Neural cell (in vitro differentiated cells): ENCODE measurements around the gene DAP. TPM values are rescaled to one million over a fixed set of nuclear protein-coding genes. Genes with fewer than 3 reads are reported as not detected.
A peak's percentile ranks its signal among the peaks of the same experiment; 100 is the strongest.

Experiments
- H2AFZ ChIP-seq: fragments of 200-600, 300-800 bp; sonication (generic), shearing (Covaris generic); 2 replicates; pipeline ENCODE4 v1.6.0; 2014; ENCODE audit warnings: low read depth, mild to moderate bottlenecking, antibody characterized with exemption, low read length, moderate library complexity
- H3F3A ChIP-seq: fragments of 200-600 bp; shearing (Covaris generic); 2 replicates; pipeline ENCODE4 v1.6.1; 2016; ENCODE audit warnings: mild to moderate bottlenecking, moderate library complexity, mixed read lengths, antibody characterized with exemption, low read length; ENCODE audit not compliant: insufficient read depth, poor library complexity, severe bottlenecking
- H3K27ac ChIP-seq: fragments of 200-600, 300-800 bp; sonication (generic), shearing (Covaris generic); 2 replicates; pipeline ENCODE4 v1.5.1; 2014; ENCODE audit warnings: mild to moderate bottlenecking, low read length, moderate library complexity
- H3K27me3 ChIP-seq: fragments of 300-800, 200-600 bp; sonication (generic), shearing (Covaris generic); 2 replicates; pipeline ENCODE4 v1.6.0; 2014; ENCODE audit warnings: mild to moderate bottlenecking, low read depth, low read length, moderate library complexity; ENCODE audit not compliant: insufficient read depth
- H3K36me3 ChIP-seq: fragments of 300-800, 200-600 bp; sonication (generic), shearing (Covaris generic); 2 replicates; pipeline ENCODE4 v1.5.1; 2014; ENCODE audit warnings: mild to moderate bottlenecking, antibody characterized with exemption, low read length, moderate library complexity; ENCODE audit not compliant: insufficient read depth
- H3K4me2 ChIP-seq: fragments of 300-800, 200-600 bp; sonication (generic), shearing (Covaris generic); 2 replicates; pipeline ENCODE4 v1.6.0; 2014; ENCODE audit warnings: mild to moderate bottlenecking, low read length
- H3K4me3 ChIP-seq: fragments of 300-800, 200-600 bp; sonication (generic), shearing (Covaris generic); 2 replicates; pipeline ENCODE4 v1.5.1; 2014; ENCODE audit warnings: mild to moderate bottlenecking, low read length, moderate library complexity
- H3K79me2 ChIP-seq: fragments of 200-600 bp; shearing (Covaris generic); replicated peaks from 2 replicates; pipeline ENCODE4 v1.6.0; 2014; ENCODE audit warnings: mild to moderate bottlenecking, low read length, moderate library complexity; ENCODE audit not compliant: insufficient read depth
- H3K9ac ChIP-seq: fragments of 300-800, 200-600 bp; sonication (generic), shearing (Covaris generic); 2 replicates; pipeline ENCODE4 v1.6.1; 2016; ENCODE audit warnings: mild to moderate bottlenecking, low read length, mixed read lengths
- H3K9me2 ChIP-seq: fragments of 200-600 bp; shearing (Covaris generic); 2 replicates; pipeline ENCODE4 v1.6.1; 2016; ENCODE audit warnings: mild to moderate bottlenecking, low read length, mixed read lengths; ENCODE audit not compliant: insufficient read depth
- H3K9me3 ChIP-seq: fragments of 200-600, 300-800 bp; sonication (generic), shearing (Covaris generic); 2 replicates; pipeline ENCODE4 v1.6.1; 2016; ENCODE audit warnings: mild to moderate bottlenecking, mixed run types, low read length, moderate library complexity, mixed read lengths
- H4K20me1 ChIP-seq: fragments of 200-600 bp; shearing (Covaris generic); 2 replicates; pipeline ENCODE4 v1.6.1; 2016; ENCODE audit warnings: mild to moderate bottlenecking, mixed run types; ENCODE audit not compliant: insufficient read depth
- EZH2 ChIP-seq: fragments of 200-600, 300-800 bp; shearing (Covaris generic), sonication (generic); IDR thresholded peaks from 2 replicates; pipeline ENCODE4 v1.6.1; 2014; ENCODE audit warnings: antibody characterized with exemption, low read length, borderline replicate concordance, mild to moderate bottlenecking; ENCODE audit not compliant: insufficient read depth, poor library complexity, severe bottlenecking
- SMC3 ChIP-seq: fragments of 450-650 bp; conservative IDR thresholded peaks from 2 replicates; pipeline ENCODE4 v1.6.1; 2014; ENCODE audit warnings: antibody characterized with exemption, mild to moderate bottlenecking, moderate library complexity; ENCODE audit not compliant: poor library complexity
- TAF1 ChIP-seq: IDR thresholded peaks from 2 replicates; pipeline ENCODE4 v1.6.1; 2012; ENCODE audit warnings: low read depth
- polyA plus RNA-seq: library from polyadenylated mRNA; depleted of rRNA; stranded (reverse); fragments of >200 nt; gene quantifications from 2 replicates; pipeline ENCODE4 v1.2.3, GENCODE V29; 2014
- TF ChIP-seq, protein P1 (sequence below): IDR thresholded peaks from 2 replicates; pipeline ENCODE4 v1.6.1; 2012; ENCODE audit warnings: borderline replicate concordance
- TF ChIP-seq, protein P2 (sequence below): fragments of 450-650 bp; IDR thresholded peaks from 2 replicates; pipeline ENCODE4 v1.5.1; 2014; ENCODE audit warnings: antibody characterized with exemption, mild to moderate bottlenecking, moderate library complexity; ENCODE audit not compliant: poor library complexity, severe bottlenecking

DAP gene
- polyA plus RNA-seq, 1 donor from 2014 or later, result 9.3 TPM

DNA sequence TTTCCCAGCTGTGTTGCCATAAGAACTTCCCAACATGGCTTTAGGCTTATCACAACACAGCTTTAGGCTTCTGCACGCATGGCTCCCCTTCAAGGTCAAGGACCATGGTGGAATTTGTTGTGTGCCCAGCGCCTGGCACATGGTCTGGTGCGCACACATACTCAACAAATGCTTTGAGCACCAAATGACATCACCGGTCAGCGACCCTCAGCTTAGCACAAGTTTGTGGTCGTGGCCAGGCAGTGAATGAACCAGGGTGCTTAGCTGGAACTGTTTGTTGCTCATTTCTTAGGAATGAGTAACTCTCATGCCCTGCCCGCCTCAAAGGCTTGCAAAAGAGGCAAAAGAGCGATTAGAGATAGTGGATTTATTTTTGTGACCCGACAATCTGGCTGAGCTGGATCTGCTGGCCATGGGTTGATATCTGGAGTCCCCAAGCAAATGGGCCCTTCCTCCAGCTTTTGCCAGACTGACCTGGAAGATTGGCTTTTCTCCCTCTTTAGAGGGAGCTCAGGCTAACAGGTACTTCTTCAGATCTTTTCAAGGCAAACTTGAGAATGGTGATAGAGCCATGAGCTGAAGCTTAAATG lies 58.9 kb downstream of the DAP start:
- no peaks in the 10 kb centered on the region for H3F3A ChIP-seq
- H3K9ac ChIP-seq, result no peak overlapping the region
- H3K4me2 ChIP-seq, result no peak overlapping the region
- no peaks in the 10 kb centered on the region for H3K9me3 ChIP-seq
- TF ChIP-seq EZH2 (no peak), TAF1 (no peak), SMC3 (no peak)
- TF ChIP-seq, protein P1, sequence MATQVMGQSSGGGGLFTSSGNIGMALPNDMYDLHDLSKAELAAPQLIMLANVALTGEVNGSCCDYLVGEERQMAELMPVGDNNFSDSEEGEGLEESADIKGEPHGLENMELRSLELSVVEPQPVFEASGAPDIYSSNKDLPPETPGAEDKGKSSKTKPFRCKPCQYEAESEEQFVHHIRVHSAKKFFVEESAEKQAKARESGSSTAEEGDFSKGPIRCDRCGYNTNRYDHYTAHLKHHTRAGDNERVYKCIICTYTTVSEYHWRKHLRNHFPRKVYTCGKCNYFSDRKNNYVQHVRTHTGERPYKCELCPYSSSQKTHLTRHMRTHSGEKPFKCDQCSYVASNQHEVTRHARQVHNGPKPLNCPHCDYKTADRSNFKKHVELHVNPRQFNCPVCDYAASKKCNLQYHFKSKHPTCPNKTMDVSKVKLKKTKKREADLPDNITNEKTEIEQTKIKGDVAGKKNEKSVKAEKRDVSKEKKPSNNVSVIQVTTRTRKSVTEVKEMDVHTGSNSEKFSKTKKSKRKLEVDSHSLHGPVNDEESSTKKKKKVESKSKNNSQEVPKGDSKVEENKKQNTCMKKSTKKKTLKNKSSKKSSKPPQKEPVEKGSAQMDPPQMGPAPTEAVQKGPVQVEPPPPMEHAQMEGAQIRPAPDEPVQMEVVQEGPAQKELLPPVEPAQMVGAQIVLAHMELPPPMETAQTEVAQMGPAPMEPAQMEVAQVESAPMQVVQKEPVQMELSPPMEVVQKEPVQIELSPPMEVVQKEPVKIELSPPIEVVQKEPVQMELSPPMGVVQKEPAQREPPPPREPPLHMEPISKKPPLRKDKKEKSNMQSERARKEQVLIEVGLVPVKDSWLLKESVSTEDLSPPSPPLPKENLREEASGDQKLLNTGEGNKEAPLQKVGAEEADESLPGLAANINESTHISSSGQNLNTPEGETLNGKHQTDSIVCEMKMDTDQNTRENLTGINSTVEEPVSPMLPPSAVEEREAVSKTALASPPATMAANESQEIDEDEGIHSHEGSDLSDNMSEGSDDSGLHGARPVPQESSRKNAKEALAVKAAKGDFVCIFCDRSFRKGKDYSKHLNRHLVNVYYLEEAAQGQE, result no peak
- no peak overlapping the region for H3K4me3 ChIP-seq
- H3K9me2 ChIP-seq, result no peaks in the 10 kb centered on the region
- no peak overlapping the region for H3K27ac ChIP-seq
- no peaks in the 10 kb centered on the region for H3K36me3 ChIP-seq
- no peaks in the 10 kb centered on the region for H4K20me1 ChIP-seq
- no peaks in the 10 kb centered on the region for H3K79me2 ChIP-seq
- H2AFZ ChIP-seq, result no peak overlapping the region
- no peaks in the 10 kb centered on the region for H3K27me3 ChIP-seq

DNA sequence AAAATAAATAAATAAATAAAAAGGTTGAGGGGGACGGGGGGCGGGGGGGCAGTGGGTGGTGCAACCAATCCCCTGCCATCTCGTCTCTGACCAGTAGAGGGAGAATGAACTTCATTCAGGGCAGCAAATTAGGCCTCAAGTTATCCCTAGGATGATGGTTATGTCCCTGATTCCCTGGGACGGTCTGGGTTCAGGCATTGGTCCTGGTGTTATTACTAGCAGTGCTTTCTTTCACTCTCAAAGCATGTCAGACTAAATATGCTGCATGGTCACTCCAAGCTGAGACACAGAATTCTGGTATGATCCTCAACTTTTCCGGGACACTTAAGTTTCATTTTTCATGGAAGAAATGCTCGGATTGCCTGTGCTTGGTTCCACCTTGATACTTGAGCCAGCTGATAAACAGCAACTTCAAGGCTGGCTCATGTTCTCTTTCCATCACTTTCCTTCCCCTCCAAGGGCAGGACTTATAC lies 59.4 kb downstream of the DAP start:
- no peak overlapping the region for H3K4me2 ChIP-seq
- no peaks in the 10 kb centered on the region for H3F3A ChIP-seq
- H4K20me1 ChIP-seq, result no peaks in the 10 kb centered on the region
- H3K4me3 ChIP-seq, result no peak overlapping the region
- H3K36me3 ChIP-seq, result no peaks in the 10 kb centered on the region
- no peaks in the 10 kb centered on the region for H3K9me2 ChIP-seq
- no peak overlapping the region for H3K9ac ChIP-seq
- no peaks in the 10 kb centered on the region for H3K9me3 ChIP-seq
- H2AFZ ChIP-seq, result no peak overlapping the region
- H3K27ac ChIP-seq, result no peak overlapping the region
- TF ChIP-seq, protein P2, sequence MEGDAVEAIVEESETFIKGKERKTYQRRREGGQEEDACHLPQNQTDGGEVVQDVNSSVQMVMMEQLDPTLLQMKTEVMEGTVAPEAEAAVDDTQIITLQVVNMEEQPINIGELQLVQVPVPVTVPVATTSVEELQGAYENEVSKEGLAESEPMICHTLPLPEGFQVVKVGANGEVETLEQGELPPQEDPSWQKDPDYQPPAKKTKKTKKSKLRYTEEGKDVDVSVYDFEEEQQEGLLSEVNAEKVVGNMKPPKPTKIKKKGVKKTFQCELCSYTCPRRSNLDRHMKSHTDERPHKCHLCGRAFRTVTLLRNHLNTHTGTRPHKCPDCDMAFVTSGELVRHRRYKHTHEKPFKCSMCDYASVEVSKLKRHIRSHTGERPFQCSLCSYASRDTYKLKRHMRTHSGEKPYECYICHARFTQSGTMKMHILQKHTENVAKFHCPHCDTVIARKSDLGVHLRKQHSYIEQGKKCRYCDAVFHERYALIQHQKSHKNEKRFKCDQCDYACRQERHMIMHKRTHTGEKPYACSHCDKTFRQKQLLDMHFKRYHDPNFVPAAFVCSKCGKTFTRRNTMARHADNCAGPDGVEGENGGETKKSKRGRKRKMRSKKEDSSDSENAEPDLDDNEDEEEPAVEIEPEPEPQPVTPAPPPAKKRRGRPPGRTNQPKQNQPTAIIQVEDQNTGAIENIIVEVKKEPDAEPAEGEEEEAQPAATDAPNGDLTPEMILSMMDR, result peak; percentile 37
- TF ChIP-seq SMC3, result no peak
- H3K27me3 ChIP-seq, result no peaks in the 10 kb centered on the region
- H3K79me2 ChIP-seq, result no peaks in the 10 kb centered on the region

DNA sequence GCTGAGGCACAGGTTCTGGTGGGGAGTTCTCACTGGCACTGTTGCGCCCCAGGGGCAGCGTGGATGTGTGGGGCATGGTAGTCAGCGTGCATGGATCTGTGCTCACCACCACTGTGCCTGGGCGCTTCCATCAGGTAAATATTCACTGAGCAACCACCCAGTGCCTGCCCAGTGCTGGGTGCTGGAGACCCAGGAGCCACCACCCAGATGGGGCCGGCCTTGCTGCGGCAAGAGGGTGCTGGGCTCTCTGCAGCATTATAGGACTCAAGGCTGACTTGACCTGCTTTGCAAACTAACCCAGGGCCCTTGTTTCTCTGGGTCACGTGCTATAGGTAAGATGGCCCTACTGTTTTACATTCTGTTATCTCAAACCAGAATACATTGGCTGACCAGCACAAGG lies 60.5 kb downstream of the DAP start:
- no peak for TF ChIP-seq SMC3
- no peaks in the 10 kb centered on the region for H3K36me3 ChIP-seq
- H4K20me1 ChIP-seq, result no peaks in the 10 kb centered on the region
- H3K27me3 ChIP-seq, result no peaks in the 10 kb centered on the region
- no peak overlapping the region for H3K27ac ChIP-seq
- no peak overlapping the region for H2AFZ ChIP-seq
- no peaks in the 10 kb centered on the region for H3K9me3 ChIP-seq
- H3K4me2 ChIP-seq, result no peak overlapping the region
- no peaks in the 10 kb centered on the region for H3K9me2 ChIP-seq
- no peaks in the 10 kb centered on the region for H3K79me2 ChIP-seq
- no peaks in the 10 kb centered on the region for H3F3A ChIP-seq
- H3K9ac ChIP-seq, result no peak overlapping the region
- H3K4me3 ChIP-seq, result no peak overlapping the region
